A549 treated with Hydrocortisone at 1 μM for 4 hours (cell line): ENCODE results near the gene TSPY8. TPM values are rescaled to one million over a fixed set of nuclear protein-coding genes. Genes with fewer than 3 reads are reported as not detected.

ENCODE experiments used
- total RNA-seq: library from RNA; stranded (reverse); fragments of 200-300 nt; extraction: Qiagen RNA extraction; gene quantifications from 5 replicates; pipeline ENCODE4 v1.2.3, GENCODE V29; 2022

Gene TSPY8, protein sequence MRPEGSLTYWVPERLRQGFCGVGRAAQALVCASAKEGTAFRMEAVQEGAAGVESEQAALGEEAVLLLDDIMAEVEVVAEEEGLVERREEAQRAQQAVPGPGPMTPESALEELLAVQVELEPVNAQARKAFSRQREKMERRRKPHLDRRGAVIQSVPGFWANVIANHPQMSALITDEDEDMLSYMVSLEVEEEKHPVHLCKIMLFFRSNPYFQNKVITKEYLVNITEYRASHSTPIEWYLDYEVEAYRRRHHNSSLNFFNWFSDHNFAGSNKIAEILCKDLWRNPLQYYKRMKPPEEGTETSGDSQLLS
- total RNA-seq: not detected in 5 replicates

DNA sequence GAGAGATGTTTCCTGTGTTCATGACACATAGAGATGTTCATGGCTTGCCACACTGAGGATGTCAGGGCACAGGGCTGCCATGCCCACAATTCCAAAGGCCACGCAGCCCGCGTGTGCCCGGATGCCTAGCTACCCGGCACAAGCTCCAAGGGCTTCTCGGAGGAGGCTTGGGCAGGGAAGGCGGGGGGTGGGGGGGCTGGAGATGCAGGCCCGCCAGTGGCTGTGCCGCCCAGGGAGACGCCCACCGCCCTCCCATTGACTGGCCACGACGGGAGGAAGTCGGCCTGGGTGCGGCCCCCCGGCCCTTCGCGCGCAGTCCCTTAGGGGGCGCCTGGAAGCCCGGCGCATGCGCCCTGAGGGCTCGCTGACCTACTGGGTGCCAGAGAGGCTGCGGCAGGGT lies at the start of gene TSPY8:
TSS of gene TSPY8 (plus strand) at position 301 of the 400 bp plus-strand sequence. CDS start at position 347, 46 bp downstream.

GRCh38 chrY:9337164-9337563 lies 20.4 kb upstream of the TSPY8 start, which contains the start of gene TSPY4:
TSPY4 (plus strand) TSS chrY:9337464; CDS start chrY:9337510, 46 bp downstream.

DNA sequence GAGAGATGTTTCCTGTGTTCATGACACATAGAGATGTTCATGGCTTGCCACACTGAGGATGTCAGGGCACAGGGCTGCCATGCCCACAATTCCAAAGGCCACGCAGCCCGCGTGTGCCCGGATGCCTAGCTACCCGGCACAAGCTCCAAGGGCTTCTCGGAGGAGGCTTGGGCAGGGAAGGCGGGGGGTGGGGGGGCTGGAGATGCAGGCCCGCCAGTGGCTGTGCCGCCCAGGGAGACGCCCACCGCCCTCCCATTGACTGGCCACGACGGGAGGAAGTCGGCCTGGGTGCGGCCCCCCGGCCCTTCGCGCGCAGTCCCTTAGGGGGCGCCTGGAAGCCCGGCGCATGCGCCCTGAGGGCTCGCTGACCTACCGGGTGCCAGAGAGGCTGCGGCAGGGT lies 40.5 kb downstream of the TSPY8 start, which contains the start of gene TSPY3:
TSS of gene TSPY3 (plus strand) at position 301 of the 400 bp plus-strand sequence. CDS start at position 347, 46 bp downstream.

Other genes with a start within 250 kb of the TSPY8 start
- gene TSPY4, start 20.3 kb upstream of the TSPY8 start, total RNA-seq: not detected in 5 replicates
- gene TSPY3, start 40.6 kb downstream of the TSPY8 start, total RNA-seq: not detected in 5 replicates
- gene TSPY1, start 109.2 kb downstream of the TSPY8 start, total RNA-seq: not detected in 5 replicates
- gene TSPY9, start 129.5 kb downstream of the TSPY8 start, total RNA-seq: not detected in 5 replicates
- gene TSPY10, start 170.1 kb downstream of the TSPY8 start, total RNA-seq: not detected in 5 replicates